Measurements from ENCODE around the gene PERM1.

The PERM1 gene

DNA sequence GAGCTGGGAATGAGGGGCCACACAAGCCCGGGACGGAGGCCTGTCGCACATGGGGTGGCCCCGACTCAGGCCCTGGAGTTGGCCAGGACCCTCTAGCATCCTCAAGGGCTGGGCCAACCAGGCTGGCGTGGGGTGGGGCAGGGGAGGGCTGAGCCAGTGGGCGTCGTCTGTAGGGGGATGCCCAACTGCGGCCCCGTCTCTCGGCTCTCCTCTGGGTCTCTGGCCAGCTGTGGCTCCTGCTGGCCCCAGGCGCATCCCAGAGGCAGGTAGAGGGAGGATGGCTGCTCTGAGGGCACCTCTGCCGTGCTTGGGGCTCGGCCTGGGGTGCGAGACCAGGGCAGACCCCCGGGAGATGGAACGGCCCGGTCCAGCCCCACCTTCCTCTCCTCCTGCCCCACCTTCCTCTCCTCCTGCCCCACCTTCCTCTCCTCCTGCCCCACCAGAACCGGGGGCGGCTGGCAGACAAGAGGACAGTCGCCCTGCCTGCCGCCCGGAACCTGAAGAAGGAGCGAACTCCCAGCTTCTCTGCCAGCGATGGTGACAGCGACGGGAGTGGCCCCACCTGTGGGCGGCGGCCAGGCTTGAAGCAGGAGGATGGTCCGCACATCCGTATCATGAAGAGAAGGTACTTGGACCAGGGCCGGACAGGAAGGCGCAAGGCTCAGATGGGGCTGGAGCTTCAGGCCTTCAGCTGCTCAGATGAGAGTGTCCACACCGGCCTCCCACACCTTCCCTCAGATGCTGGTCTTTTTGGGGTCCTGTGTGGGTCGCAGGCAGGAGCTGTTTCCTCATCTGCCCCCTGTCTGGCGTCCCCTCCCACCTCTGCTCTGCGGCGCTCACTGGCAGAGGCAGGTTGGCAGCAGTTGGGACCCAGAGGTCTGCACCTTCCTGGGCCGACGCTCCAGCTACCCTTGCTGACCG lies 51.9 kb downstream of the PERM1 start:
- no peaks in the 10 kb centered on the region; the same call in 1 of the 2 replicates for H3K4me1 ChIP-seq (ENCODE audit: insufficient read depth, low read length)
- no peak overlapping the region for H3K9ac ChIP-seq (ENCODE audit: low read depth, low read length)
- no peak overlapping the region for H3K4me3 ChIP-seq (ENCODE audit: low read length)
- no peaks in the 10 kb centered on the region for H3K36me3 ChIP-seq (ENCODE audit: insufficient read depth, low read depth, low read length)
- peaks cover 92% of the 10 kb centered on the region for H3K27me3 ChIP-seq (ENCODE audit: insufficient read depth, low read length)
- H3K27ac ChIP-seq (ENCODE audit: low read length) = no peak overlapping the region
- H3K9me3 ChIP-seq (ENCODE audit: insufficient read depth, low read depth, low read length) = no peaks in the 10 kb centered on the region

DNA sequence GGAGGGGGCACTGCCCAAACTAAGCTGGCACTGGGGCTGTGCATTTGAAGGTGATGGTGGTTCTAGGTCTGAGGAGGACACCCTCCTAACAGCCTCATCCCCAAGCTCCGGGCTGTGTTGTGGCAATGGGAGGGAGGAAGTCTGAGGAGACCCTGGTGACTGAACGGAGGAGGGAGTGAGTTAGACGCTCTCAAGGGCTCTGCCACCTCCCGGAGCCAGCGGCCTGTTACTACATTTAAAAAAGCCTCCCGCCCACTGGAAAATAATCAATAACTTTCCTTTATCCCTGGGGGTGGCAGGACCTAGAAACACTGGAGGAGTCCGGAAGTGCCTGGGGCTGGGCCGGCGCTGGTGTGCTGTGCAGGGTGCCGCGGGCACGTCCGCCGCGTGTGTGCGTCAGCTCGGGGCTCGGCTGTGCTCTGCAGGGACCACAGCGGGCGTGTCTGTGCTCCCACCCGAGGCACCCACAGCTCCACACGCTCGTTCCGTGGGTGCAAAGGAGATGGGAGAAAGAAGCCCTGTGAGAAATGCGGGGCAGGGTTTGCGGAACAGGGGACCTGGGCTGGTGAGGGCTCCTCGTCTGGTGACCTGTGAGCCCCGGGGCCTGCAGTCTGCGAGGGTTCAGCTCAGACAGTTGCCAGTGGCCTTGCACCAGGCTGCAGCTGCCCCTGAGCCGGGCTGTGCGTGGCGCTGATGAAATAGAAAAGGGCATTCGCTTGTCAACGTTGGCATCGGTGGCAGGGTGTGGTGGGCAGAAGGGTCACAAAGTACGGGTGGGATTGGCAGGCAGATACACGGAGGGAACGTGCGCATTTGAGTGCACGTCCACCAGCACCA lies 52.9 kb downstream of the PERM1 start:
- no peaks in the 10 kb centered on the region for H3K4me1 ChIP-seq (ENCODE audit: insufficient read depth, low read length)
- no peaks in the 10 kb centered on the region for H3K9me3 ChIP-seq (ENCODE audit: insufficient read depth, low read depth, low read length)
- H3K27me3 ChIP-seq (ENCODE audit: insufficient read depth, low read length) = peaks cover 99% of the 10 kb centered on the region
- no peak overlapping the region for H3K27ac ChIP-seq (ENCODE audit: low read length)
- H3K36me3 ChIP-seq (ENCODE audit: insufficient read depth, low read depth, low read length) = no peaks in the 10 kb centered on the region
- no peak overlapping the region for H3K4me3 ChIP-seq (ENCODE audit: low read length)
- H3K9ac ChIP-seq (ENCODE audit: low read depth, low read length) = no peak overlapping the region

DNA sequence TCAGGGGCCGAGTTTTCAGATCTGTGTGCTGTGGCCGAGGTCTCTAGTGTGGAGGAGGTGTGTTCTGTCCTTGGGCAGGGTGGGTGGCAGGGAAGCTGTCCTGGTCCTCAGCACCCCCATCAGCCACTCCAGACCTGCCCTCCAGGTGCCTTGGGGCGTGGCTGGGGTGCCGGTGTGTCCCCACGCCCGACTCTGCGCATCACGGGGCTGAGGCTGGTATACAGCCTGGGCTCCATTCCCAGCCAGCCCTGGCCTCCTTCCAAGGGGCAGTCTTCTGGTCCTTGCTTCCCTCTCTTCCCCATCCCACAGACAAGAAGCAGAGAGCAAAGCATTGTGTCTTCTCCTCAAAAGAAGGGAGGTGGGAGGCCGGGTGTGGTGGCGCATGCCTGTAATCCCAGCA lies 54.1 kb downstream of the PERM1 start:
- H3K36me3 ChIP-seq (ENCODE audit: insufficient read depth, low read depth, low read length) = no peaks in the 10 kb centered on the region
- no peak overlapping the region for H3K27ac ChIP-seq (ENCODE audit: low read length)
- H3K9me3 ChIP-seq (ENCODE audit: insufficient read depth, low read depth, low read length) = no peaks in the 10 kb centered on the region
- peaks cover 100% of the 10 kb centered on the region for H3K27me3 ChIP-seq (ENCODE audit: insufficient read depth, low read length)
- no peak overlapping the region for H3K9ac ChIP-seq (ENCODE audit: low read depth, low read length)
- no peaks in the 10 kb centered on the region for H3K4me1 ChIP-seq (ENCODE audit: insufficient read depth, low read length)
- H3K4me3 ChIP-seq (ENCODE audit: low read length) = no peak overlapping the region

DNA sequence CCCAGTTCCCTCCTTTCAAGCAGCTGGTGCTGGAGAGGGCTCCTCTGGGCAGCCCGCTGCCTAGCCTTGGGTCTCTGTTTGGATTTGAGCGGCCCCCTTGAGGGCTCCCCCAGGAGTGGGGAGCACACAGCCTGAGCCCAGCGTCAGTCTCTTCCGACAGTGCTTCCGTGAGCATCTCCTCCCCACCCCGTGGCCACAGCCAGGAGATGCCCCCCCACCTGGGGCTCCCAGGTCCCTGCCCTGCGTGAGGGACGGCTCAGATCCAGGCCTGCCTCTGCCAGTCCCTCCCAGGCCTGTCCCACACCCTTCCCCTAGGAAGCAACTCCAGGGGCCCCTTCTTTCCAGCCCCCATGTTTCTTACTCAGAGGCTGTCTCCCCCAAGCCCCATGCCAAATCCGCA lies 54.7 kb downstream of the PERM1 start:
- no peaks in the 10 kb centered on the region for H3K9me3 ChIP-seq (ENCODE audit: insufficient read depth, low read depth, low read length)
- no peaks in the 10 kb centered on the region for H3K4me1 ChIP-seq (ENCODE audit: insufficient read depth, low read length)
- H3K4me3 ChIP-seq (ENCODE audit: low read length) = no peak overlapping the region
- H3K27me3 ChIP-seq (ENCODE audit: insufficient read depth, low read length) = peaks cover 100% of the 10 kb centered on the region
- no peak overlapping the region for H3K9ac ChIP-seq (ENCODE audit: low read depth, low read length)
- H3K27ac ChIP-seq (ENCODE audit: low read length) = no peak overlapping the region
- H3K36me3 ChIP-seq (ENCODE audit: insufficient read depth, low read depth, low read length) = no peaks in the 10 kb centered on the region

DNA sequence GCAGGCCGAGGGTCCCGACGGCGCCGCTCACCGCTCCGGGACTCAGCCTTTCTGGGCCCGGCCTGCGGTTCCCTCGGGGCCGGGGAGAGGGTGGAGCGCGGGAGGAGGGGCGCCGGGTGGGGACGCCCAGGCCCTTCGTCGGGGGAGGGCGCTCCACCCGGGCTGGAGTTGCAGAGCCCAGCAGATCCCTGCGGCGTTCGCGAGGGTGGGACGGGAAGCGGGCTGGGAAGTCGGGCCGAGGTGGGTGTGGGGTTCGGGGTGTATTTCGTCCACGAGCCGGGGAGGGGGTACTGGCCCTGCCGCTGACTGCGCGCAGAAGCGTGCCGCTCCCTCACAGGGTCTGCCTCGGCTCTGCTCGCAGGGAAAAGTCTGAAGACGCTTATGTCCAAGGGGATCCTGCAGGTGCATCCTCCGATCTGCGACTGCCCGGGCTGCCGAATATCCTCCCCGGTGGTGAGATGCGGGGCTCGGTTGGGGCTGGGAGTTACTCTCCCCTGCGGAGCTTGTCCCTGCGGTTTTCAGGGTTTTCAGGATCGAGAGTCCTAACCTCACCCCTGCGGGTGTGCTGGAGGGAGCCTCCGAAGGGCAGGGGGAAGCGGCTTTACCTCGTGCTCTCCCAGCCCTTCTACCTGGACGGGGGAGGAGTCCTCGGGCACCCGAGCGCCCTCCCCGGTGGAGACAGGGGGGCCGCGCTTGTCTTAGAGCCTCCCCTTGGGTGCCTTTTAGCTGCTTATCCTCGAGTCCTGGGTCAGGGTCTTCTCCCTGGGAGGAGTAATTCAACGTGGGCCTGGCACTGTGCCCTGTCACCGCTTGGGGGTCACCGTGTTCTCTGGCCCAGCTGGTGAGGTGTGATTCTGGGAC lies 56.1 kb downstream of the PERM1 start:
- H3K9ac ChIP-seq (ENCODE audit: low read depth, low read length) = no peak overlapping the region
- no peak overlapping the region for H3K27ac ChIP-seq (ENCODE audit: low read length)
- H3K9me3 ChIP-seq (ENCODE audit: insufficient read depth, low read depth, low read length) = no peaks in the 10 kb centered on the region
- H3K36me3 ChIP-seq (ENCODE audit: insufficient read depth, low read depth, low read length) = no peaks in the 10 kb centered on the region
- peaks cover 100% of the 10 kb centered on the region for H3K27me3 ChIP-seq (ENCODE audit: insufficient read depth, low read length)
- H3K4me1 ChIP-seq (ENCODE audit: insufficient read depth, low read length) = no peaks in the 10 kb centered on the region; the same call in 1 of the 2 replicates
- peak overlapping the region; percentile 38; the same call in 1 of the 2 replicates for H3K4me3 ChIP-seq (ENCODE audit: low read length)
